MCF 10A (cell line): Measurements from ENCODE around the gene HPS3. TPM values are rescaled to one million over a fixed set of nuclear protein-coding genes. Genes with fewer than 3 reads are reported as not detected.

ENCODE experiments used
- BruUV-seq: library from RNA; stranded (reverse); fragments of 400-500 nt; replicated peaks from 2 replicates; lab custom pipeline; 2021; lab: Mats Ljungman, UMichigan
- CTCF ChIA-PET: fragments of 300-600 bp; sonication (Branson Sonifier 250); formaldehyde crosslinking; extraction: SDS; loops from one replicate; lab custom pipeline; 2021; ENCODE audit warnings: antibody characterized with exemption, inconsistent platforms; lab: Yijun Ruan, JAX
- POLR2A ChIA-PET: fragments of 300-600, 350-650 bp; sonication (Branson Sonifier 250); formaldehyde crosslinking; extraction: SDS; loops from one replicate; lab custom pipeline; 2020; ENCODE audit warnings: antibody characterized with exemption, inconsistent platforms; lab: Yijun Ruan, JAX
- DNase-seq: peaks from one replicate; pipeline ENCODE4 v3.0.0-alpha.2; 2018; ENCODE audit not compliant: unreplicated experiment
- H3K27ac Mint-ChIP-seq: one replicate; pipeline ENCODE4 v1.8.0; 2022; ENCODE audit warnings: mild to moderate bottlenecking, low read depth, mixed read lengths; ENCODE audit not compliant: unreplicated experiment
- H3K27me3 Mint-ChIP-seq: one replicate; pipeline ENCODE4 v1.8.0; 2022; ENCODE audit warnings: mixed read lengths; ENCODE audit not compliant: insufficient read depth, unreplicated experiment
- H3K36me3 Mint-ChIP-seq: one replicate; pipeline ENCODE4 v1.8.0; 2022; ENCODE audit warnings: mild to moderate bottlenecking, moderate library complexity, mixed read lengths; ENCODE audit not compliant: insufficient read depth, unreplicated experiment
- H3K4me1 Mint-ChIP-seq: one replicate; pipeline ENCODE4 v1.8.0; 2022; ENCODE audit warnings: mixed read lengths; ENCODE audit not compliant: insufficient read depth, unreplicated experiment
- H3K4me3 Mint-ChIP-seq: one replicate; pipeline ENCODE4 v1.8.0; 2022; ENCODE audit warnings: mild to moderate bottlenecking, moderate library complexity, mixed read lengths; ENCODE audit not compliant: unreplicated experiment
- H3K9me3 Mint-ChIP-seq: one replicate; pipeline ENCODE4 v1.8.0; 2022; ENCODE audit warnings: mixed read lengths; ENCODE audit not compliant: unreplicated experiment
- CTCF ChIP-seq: fragments of 200-600 bp; IDR thresholded peaks from one replicate; pipeline ENCODE4 v1.8.0; 2022; ENCODE audit warnings: antibody characterized with exemption, mild to moderate bottlenecking; ENCODE audit not compliant: unreplicated experiment
- intact Hi-C: fragments of 100-400 bp; cut with micrococcal nuclease; formaldehyde crosslinking; loops from 2 replicates; pipeline ENCODE4 v1.14.1; 2022
- total RNA-seq: library from RNA; stranded (reverse); gene quantifications from 2 replicates; pipeline ENCODE4 v1.2.3, GENCODE V29; 2022

HPS3 gene
- total RNA-seq, 1 experiment from 2014 or later = 7.7 TPM

- Mint-ChIP-seq H3K27ac (no peak overlapping the region), H3K9me3 (no peaks in the 10 kb centered on the region), H3K4me3 (no peak overlapping the region), H3K27me3 (no peaks in the 10 kb centered on the region), H3K36me3 (no peaks in the 10 kb centered on the region), H3K4me1 (peaks cover 5% of the 10 kb centered on the region)
- peak; percentile 57 for TF ChIP-seq CTCF
- intact Hi-C loops = loop anchor here (1.0 to 10.0 kb wide), 5 partner anchors 153 to 362 kb away; partner anchors contain the start of gene CPA3
- BruUV-seq = no TSS peak
- peak; percentile 74 for DNase-seq
- ChIA-PET POLR2A (interaction anchor here (0.6 to 1.0 kb wide), 4 partner anchors 9 to 538 kb away, joined by 3 to 10 read pairs (median 4); partner anchors contain the start of gene HPS3), CTCF (interaction anchor here (0.6 to 6.3 kb wide), 75 partner anchors 9 to 631 kb away, joined by 3 to 181 read pairs (median 4); partner anchors contain the start of genes HPS3 and TM4SF18)
These were observed 9.1 kb upstream of the HPS3 start for GRCh38 chr3:149120051-149120972.

- Mint-ChIP-seq H3K27ac (no peak overlapping the region), H3K4me3 (no peak overlapping the region), H3K9me3 (no peaks in the 10 kb centered on the region), H3K4me1 (peaks cover 5% of the 10 kb centered on the region), H3K36me3 (no peaks in the 10 kb centered on the region), H3K27me3 (no peaks in the 10 kb centered on the region)
- DNase-seq = no peak
- CTCF ChIA-PET = interaction anchor here (0.6 to 6.3 kb wide), 10 partner anchors 78 to 418 kb away, joined by 3 to 181 read pairs (median 3); no protein-coding TSS in a partner anchor
- intact Hi-C loops = loop anchor here (5.0 to 10.0 kb wide), 2 partner anchors 258 to 359 kb away; partner anchors contain the start of gene CPA3
- TF ChIP-seq CTCF = no peak
- no TSS peak for BruUV-seq
- POLR2A ChIA-PET = interaction anchor here (0.6 to 1.9 kb wide), 3 partner anchors 37 to 251 kb away, joined by 3 to 6 read pairs (median 3); no protein-coding TSS in a partner anchor
These were observed 6.5 kb upstream of the HPS3 start for GRCh38 chr3:149122721-149123578.

DNA sequence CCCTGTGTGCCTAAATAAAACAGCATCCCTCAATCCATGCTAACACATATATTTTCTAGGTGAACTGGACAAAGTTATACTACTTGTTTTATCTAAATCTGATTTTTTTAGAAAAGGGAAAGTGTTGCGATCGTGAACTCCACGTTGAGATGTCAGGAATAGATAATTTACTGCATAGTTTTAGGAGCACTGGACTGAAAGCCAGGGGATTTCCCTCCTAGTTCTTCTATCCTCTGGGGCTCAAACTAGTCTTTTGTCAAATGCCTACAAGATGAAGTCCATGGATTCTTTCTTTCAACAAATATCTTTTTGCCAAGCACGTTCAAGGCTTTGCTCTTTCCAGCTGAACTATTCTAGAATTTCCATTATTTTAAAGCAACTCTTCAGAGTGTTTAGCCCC lies 617 bp upstream of the HPS3 start:
- peaks cover 27% of the 10 kb centered on the region for H3K4me1 Mint-ChIP-seq
- no peak for TF ChIP-seq CTCF
- H3K36me3 Mint-ChIP-seq = no peaks in the 10 kb centered on the region
- CTCF ChIA-PET = interaction anchor here (0.5 to 4.8 kb wide), 10 partner anchors 9 to 341 kb away, joined by 3 to 60 read pairs (median 4); no protein-coding TSS in a partner anchor
- no peak for DNase-seq
- POLR2A ChIA-PET = interaction anchor here (0.7 to 2.8 kb wide), 11 partner anchors 8 to 146 kb away, joined by 3 to 38 read pairs (median 6); no protein-coding TSS in a partner anchor
- no peaks in the 10 kb centered on the region for H3K27me3 Mint-ChIP-seq
- no peaks in the 10 kb centered on the region for H3K9me3 Mint-ChIP-seq
- no peak overlapping the region for H3K27ac Mint-ChIP-seq
- intact Hi-C loops = loop anchor here (2.0 to 10.0 kb wide), 2 partner anchors 144 to 264 kb away; partner anchors contain the start of gene CPA3
- BruUV-seq = TSS peak; percentile 66
- H3K4me3 Mint-ChIP-seq = peak overlapping the region; percentile 93
